SK-N-SH (cell line): Measurements from ENCODE around the gene METTL1. TPM values are rescaled to one million over a fixed set of nuclear protein-coding genes. Genes with fewer than 3 reads are reported as not detected.

Source experiments
- CTCF ChIA-PET: fragments of 300-600, 350-600 bp; formaldehyde crosslinking; extraction: SDS; loops from one replicate; lab custom pipeline; 2021; lab: Yijun Ruan, JAX
- POLR2A ChIA-PET: fragments of 350-600 bp; sonication (Branson Sonifier 250); formaldehyde crosslinking; extraction: SDS; loops from one replicate; lab custom pipeline; 2020; ENCODE audit warnings: antibody characterized with exemption, inconsistent platforms; lab: Yijun Ruan, JAX
- DNase-seq: peaks from one replicate; pipeline ENCODE4 v3.0.0; 2012
- H2AFZ ChIP-seq: fragments of 200-600 bp; sonication (generic); 2 replicates; pipeline ENCODE4 v1.8.1; 2016; ENCODE audit warnings: antibody characterized with exemption, mild to moderate bottlenecking, low read depth
- H3F3A ChIP-seq: fragments of 200-600 bp; sonication (generic); replicated peaks from 2 replicates; pipeline ENCODE3; 2016; ENCODE audit warnings: antibody characterized with exemption, mild to moderate bottlenecking; ENCODE audit not compliant: insufficient read depth
- H3K27ac ChIP-seq, 2 experiments: fragments of 200-500 bp in 1 of 2; fragments of 200-600 bp in 1 of 2; sonication (Bioruptor generic) in 1 of 2; sonication (generic), shearing (Covaris generic) in 1 of 2; 2 replicates each; pipeline versions ENCODE4 v1.5.1 to v1.6.1; 2014 to 2016; ENCODE audit warnings: low read depth in 2 of 2, inconsistent platforms in 1 of 2, low read length in 1 of 2, mild to moderate bottlenecking in 1 of 2, mixed read lengths in 1 of 2
- H3K27me3 ChIP-seq: fragments of 200-600 bp; sonication (generic), shearing (Covaris generic); 2 replicates; pipeline ENCODE4 v1.6.1; 2016; ENCODE audit warnings: mixed run types; ENCODE audit not compliant: insufficient read depth
- H3K36me3 ChIP-seq, 2 experiments: fragments of 200-500 bp in 1 of 2; fragments of 200-600 bp in 1 of 2; sonication (Bioruptor generic) in 1 of 2; sonication (generic) in 1 of 2; replicated peaks in 1 of 2; 2 replicates each; pipeline versions ENCODE3 to v1.5.1; 2014 to 2016; ENCODE audit warnings: low read length in 1 of 2, mild to moderate bottlenecking in 1 of 2; ENCODE audit not compliant: insufficient read depth in 2 of 2, control insufficient read depth in 1 of 2
- H3K4me1 ChIP-seq, 2 experiments: fragments of 200-500 bp in 1 of 2; fragments of 200-600 bp in 1 of 2; sonication (Bioruptor generic) in 1 of 2; sonication (generic), shearing (Covaris generic) in 1 of 2; 2 replicates each; pipeline versions ENCODE4 v1.5.1 to v1.6.1; 2014 to 2016; ENCODE audit warnings: low read depth in 1 of 2, low read length in 1 of 2, mixed run types in 1 of 2; ENCODE audit not compliant: insufficient read depth in 2 of 2, control insufficient read depth in 1 of 2
- H3K4me2 ChIP-seq: fragments of 200-600 bp; sonication (generic), shearing (Covaris generic); 2 replicates; pipeline ENCODE4 v1.6.1; 2017; ENCODE audit warnings: mixed run types
- H3K4me3 ChIP-seq, 2 experiments: fragments of 200-500 bp in 1 of 2; fragments of 200-600 bp in 1 of 2; sonication (Bioruptor generic) in 1 of 2; sonication (generic), shearing (Covaris generic) in 1 of 2; 2 replicates each; pipeline versions ENCODE4 v1.5.1 to v1.8.1; 2014 to 2016; ENCODE audit warnings: low read depth in 2 of 2, inconsistent platforms in 1 of 2, low read length in 1 of 2, mild to moderate bottlenecking in 1 of 2, mixed read lengths in 1 of 2, moderate library complexity in 1 of 2
- H3K79me2 ChIP-seq: fragments of 200-600 bp; sonication (generic); 2 replicates; pipeline ENCODE4 v1.8.1; 2017; ENCODE audit warnings: mild to moderate bottlenecking; ENCODE audit not compliant: insufficient read depth
- H3K9ac ChIP-seq: fragments of 200-600 bp; sonication (generic); 2 replicates; pipeline ENCODE4 v1.6.1; 2017; ENCODE audit warnings: mixed run types
- H3K9me2 ChIP-seq: fragments of 200-600 bp; sonication (generic); 2 replicates; pipeline ENCODE4 v1.6.1; 2017; ENCODE audit warnings: mixed run types
- H3K9me3 ChIP-seq: fragments of 200-600 bp; sonication (generic); 2 replicates; pipeline ENCODE4 v1.6.1; 2017; ENCODE audit warnings: mixed run types, mild to moderate bottlenecking, moderate library complexity
- H4K20me1 ChIP-seq: fragments of 200-600 bp; sonication (generic); 2 replicates; pipeline ENCODE4 v1.6.1; 2017; ENCODE audit warnings: mild to moderate bottlenecking, mixed run types; ENCODE audit not compliant: insufficient read depth
- EZH2phosphoT487 ChIP-seq: fragments of 200-600 bp; sonication (generic); IDR thresholded peaks from 2 replicates; pipeline ENCODE4 v1.6.1; 2017; ENCODE audit warnings: low read depth, mixed run types, mild to moderate bottlenecking, antibody characterized with exemption, moderate library complexity, borderline replicate concordance
- FOSL2 ChIP-seq: IDR thresholded peaks from 2 replicates; pipeline ENCODE4 v1.4.0; 2012; ENCODE audit warnings: low read depth, mild to moderate bottlenecking, moderate library complexity, borderline replicate concordance
- FOXM1 ChIP-seq: IDR thresholded peaks from 2 replicates; pipeline ENCODE4 v1.4.0; 2012; ENCODE audit warnings: low read depth, mild to moderate bottlenecking
- GABPA ChIP-seq: IDR thresholded peaks from 2 replicates; pipeline ENCODE4 v1.4.0; 2012; ENCODE audit warnings: low read depth, mild to moderate bottlenecking
- GATA2 ChIP-seq: sonication (generic); formaldehyde crosslinking; IDR thresholded peaks from 2 replicates; pipeline ENCODE4 v1.5.0; 2020; ENCODE audit warnings: mild to moderate bottlenecking, missing genetic modification reagents
- JUND ChIP-seq: IDR thresholded peaks from 2 replicates; pipeline ENCODE4 v1.4.0; 2012
- MXI1 ChIP-seq: IDR thresholded peaks from 2 replicates; pipeline ENCODE4 v1.6.1; 2012; ENCODE audit warnings: mild to moderate bottlenecking, low read depth, low read length, improper control_type of control experiment
- NFIC ChIP-seq: IDR thresholded peaks from 2 replicates; pipeline ENCODE4 v1.4.0; 2012; ENCODE audit warnings: borderline replicate concordance
- RCOR1 ChIP-seq: fragments of 150-350 bp; IDR thresholded peaks from 2 replicates; pipeline ENCODE4 v1.6.1; 2017; ENCODE audit warnings: antibody characterized with exemption, low read length
- RXRA ChIP-seq: IDR thresholded peaks from 2 replicates; pipeline ENCODE4 v1.4.0; 2012; ENCODE audit warnings: low read depth, mild to moderate bottlenecking, borderline replicate concordance
- SIN3A ChIP-seq: IDR thresholded peaks from 2 replicates; pipeline ENCODE4 v1.6.1; 2012; ENCODE audit warnings: low read depth, mild to moderate bottlenecking, low read length, moderate library complexity, borderline replicate concordance
- SMC3 ChIP-seq: IDR thresholded peaks from 2 replicates; pipeline ENCODE4 v1.6.1; 2012; ENCODE audit warnings: low read depth, low read length, improper control_type of control experiment
- TAF1 ChIP-seq: IDR thresholded peaks from 2 replicates; pipeline ENCODE4 v1.6.1; 2012; ENCODE audit warnings: low read depth, mild to moderate bottlenecking, low read length, moderate library complexity, borderline replicate concordance
- WGBS: methylation state at CpG from one replicate; pipeline ENCODE4 v1.1.6; 2017; ENCODE audit warnings: low lambda C conversion rate; 5-methylcytosine and 5-hydroxymethylcytosine counted together
- polyA plus RNA-seq, 3 experiments: library from polyadenylated mRNA; depleted of rRNA; stranded (reverse); fragments of >200 nt; gene quantifications; 2 replicates each; pipeline ENCODE4 v1.2.3, GENCODE V29; 2012
- TF ChIP-seq, protein P1 (sequence below): IDR thresholded peaks from 2 replicates; pipeline ENCODE4 v1.4.0; 2012; ENCODE audit warnings: low read depth, borderline replicate concordance
- TF ChIP-seq, protein P2 (sequence below): IDR thresholded peaks from 2 replicates; pipeline ENCODE4 v1.4.0; 2012; ENCODE audit warnings: low read depth, borderline replicate concordance

The METTL1 gene
- polyA plus RNA-seq, 1 of the 3 experiments (the other 2 are of a cell fraction): 28.0 TPM

DNA sequence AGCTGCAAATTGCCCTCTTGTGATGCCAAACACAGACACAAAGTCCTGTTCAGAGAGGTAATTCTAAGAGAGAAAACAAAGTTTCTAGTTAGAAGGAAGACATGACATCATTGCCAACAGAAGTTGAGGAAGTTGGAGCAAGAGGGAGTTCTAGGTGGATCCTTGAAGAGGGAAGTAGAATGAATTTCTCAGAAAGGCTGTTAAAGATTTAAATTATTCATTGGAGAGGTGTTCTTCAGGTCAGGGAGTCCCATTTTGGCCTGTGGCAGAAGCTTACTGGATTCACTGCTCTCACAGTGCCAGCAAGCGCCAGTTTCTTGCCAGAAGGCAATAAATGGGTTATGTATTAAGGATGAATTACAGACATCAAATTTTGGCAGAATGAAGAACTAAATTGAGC is 26.0 kb upstream of the METTL1 start (continued):
- TF ChIP-seq, protein P1, sequence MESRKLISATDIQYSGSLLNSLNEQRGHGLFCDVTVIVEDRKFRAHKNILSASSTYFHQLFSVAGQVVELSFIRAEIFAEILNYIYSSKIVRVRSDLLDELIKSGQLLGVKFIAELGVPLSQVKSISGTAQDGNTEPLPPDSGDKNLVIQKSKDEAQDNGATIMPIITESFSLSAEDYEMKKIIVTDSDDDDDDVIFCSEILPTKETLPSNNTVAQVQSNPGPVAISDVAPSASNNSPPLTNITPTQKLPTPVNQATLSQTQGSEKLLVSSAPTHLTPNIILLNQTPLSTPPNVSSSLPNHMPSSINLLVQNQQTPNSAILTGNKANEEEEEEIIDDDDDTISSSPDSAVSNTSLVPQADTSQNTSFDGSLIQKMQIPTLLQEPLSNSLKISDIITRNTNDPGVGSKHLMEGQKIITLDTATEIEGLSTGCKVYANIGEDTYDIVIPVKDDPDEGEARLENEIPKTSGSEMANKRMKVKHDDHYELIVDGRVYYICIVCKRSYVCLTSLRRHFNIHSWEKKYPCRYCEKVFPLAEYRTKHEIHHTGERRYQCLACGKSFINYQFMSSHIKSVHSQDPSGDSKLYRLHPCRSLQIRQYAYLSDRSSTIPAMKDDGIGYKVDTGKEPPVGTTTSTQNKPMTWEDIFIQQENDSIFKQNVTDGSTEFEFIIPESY: no peak
- TF ChIP-seq JUND: no peak
- no peak for TF ChIP-seq SMC3
- TF ChIP-seq SIN3A: no peak
- TF ChIP-seq TAF1: no peak
- no peak for TF ChIP-seq RXRA
- no peak for TF ChIP-seq MXI1

DNA sequence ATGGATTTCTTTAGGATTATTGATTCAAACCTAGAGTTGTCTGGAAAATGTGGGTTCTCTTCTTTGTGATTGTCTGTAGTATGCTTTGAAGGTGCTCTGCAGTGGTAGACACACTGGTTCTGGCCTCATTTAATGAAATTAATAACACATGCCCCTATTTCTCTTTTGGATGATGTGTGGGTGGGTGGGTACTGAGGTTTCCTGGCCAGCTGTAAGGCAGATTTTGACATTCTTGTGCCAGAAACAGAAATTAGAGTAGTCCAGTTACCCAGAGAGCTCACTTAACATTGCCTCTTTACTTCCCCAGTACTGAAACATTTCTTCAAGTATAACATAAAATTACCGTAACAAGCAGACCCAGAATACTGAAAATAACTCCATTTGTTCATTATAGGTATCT is 25.1 kb upstream of the METTL1 start:
- peaks cover 0 to 6% of the 10 kb centered on the region in 2 experiments; a peak in 2 of 4 replicates for H3K4me1 ChIP-seq
- TF ChIP-seq RXRA (no peak), MXI1 (no peak), SMC3 (no peak), FOXM1 (no peak), FOSL2 (no peak), EZH2phosphoT487 (no peak), TAF1 (no peak), NFIC (no peak), JUND (no peak), GATA2 (CRISPR knock-in tag) (no peak), GABPA (no peak), RCOR1 (no peak)
- TF ChIP-seq, protein P2, sequence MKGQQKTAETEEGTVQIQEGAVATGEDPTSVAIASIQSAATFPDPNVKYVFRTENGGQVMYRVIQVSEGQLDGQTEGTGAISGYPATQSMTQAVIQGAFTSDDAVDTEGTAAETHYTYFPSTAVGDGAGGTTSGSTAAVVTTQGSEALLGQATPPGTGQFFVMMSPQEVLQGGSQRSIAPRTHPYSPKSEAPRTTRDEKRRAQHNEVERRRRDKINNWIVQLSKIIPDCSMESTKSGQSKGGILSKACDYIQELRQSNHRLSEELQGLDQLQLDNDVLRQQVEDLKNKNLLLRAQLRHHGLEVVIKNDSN: no peak
- TF ChIP-seq, protein P1: no peak
- TF ChIP-seq, all 33 proteins: peak for 0
- ChIA-PET CTCF (interaction anchor here (2.4 to 12.0 kb wide), 2 partner anchors 14 to 18 kb away, joined by 17 to 96 read pairs; partner anchors contain the start of genes AVIL and TSFM), POLR2A (no interaction called here)
- Histone ChIP-seq H3K4me3 (no peak overlapping the region), H3K9ac (no peak overlapping the region), H3K9me3 (no peaks in the 10 kb centered on the region), H3K79me2 (peaks cover 18% of the 10 kb centered on the region; the same call in 1 of the 2 replicates), H3K9me2 (no peaks in the 10 kb centered on the region), H3K36me3 (peaks cover 55 to 62% of the 10 kb centered on the region in 2 experiments), H3F3A (peaks cover 24% of the 10 kb centered on the region), H3K27ac (no peak overlapping the region), H4K20me1 (no peaks in the 10 kb centered on the region), H3K27me3 (no peaks in the 10 kb centered on the region), H3K4me2 (no peak overlapping the region), H2AFZ (no peak overlapping the region)
- 100% methylated on average over 1 of the region's 1 CpG for WGBS
- no peak for DNase-seq
